Prostate gland (tissue), 2 donors: ENCODE data around the gene NOS2. TPM values are rescaled to one million over a fixed set of nuclear protein-coding genes. Genes with fewer than 3 reads are reported as not detected.
"Not testable (repeated sequence)": the region's sequence is repeated elsewhere in the genome, so short reads cannot be mapped to it uniquely, and the experiment has no call there.

Source experiments
- DNase-seq: peaks from one replicate; pipeline ENCODE4 v3.0.0-alpha.2; 2019; ENCODE audit warnings: low spot score
- H3K27ac ChIP-seq, 2 donors: fragments of 200-600 bp; sonication (generic); 2 replicates each; pipeline ENCODE4 v1.5.1; 2017 to 2019
- H3K27me3 ChIP-seq: fragments of 200-600 bp; sonication (generic); replicated peaks from 2 replicates; pipeline ENCODE4 v1.5.1; 2019; ENCODE audit not compliant: insufficient read depth
- H3K36me3 ChIP-seq, 2 donors: fragments of 200-600 bp; sonication (generic); 1 replicate in 1 of 2; 2 replicates in 1 of 2; pipeline versions ENCODE4 v1.5.1 to v1.8.1; 2017 to 2019
- H3K4me1 ChIP-seq: fragments of 200-600 bp; sonication (generic); replicated peaks from 2 replicates; pipeline ENCODE4 v1.5.1; 2019
- H3K4me3 ChIP-seq, 2 donors: fragments of 200-600 bp; sonication (generic); 2 replicates each; pipeline ENCODE4 v1.5.1; 2017 to 2019
- H3K9me3 ChIP-seq: fragments of 200-600 bp; sonication (generic); 2 replicates; pipeline ENCODE4 v1.5.1; 2017
- CTCF ChIP-seq, 4 experiments: fragments of 200-600 bp in 2 of 4; fragments of 450-650 bp in 2 of 4; sonication (generic) in 2 of 4; IDR thresholded peaks; 1 replicate in 3 of 4; 2 replicates in 1 of 4; pipeline ENCODE4 v1.5.1; 2016 to 2019; ENCODE audit warnings: antibody characterized with exemption in 4 of 4, mild to moderate bottlenecking in 2 of 4, moderate library complexity in 2 of 4
- POLR2A ChIP-seq: fragments of 450-650 bp; IDR thresholded peaks from one replicate; pipeline ENCODE4 v1.6.1; 2016; ENCODE audit warnings: antibody characterized with exemption, mild to moderate bottlenecking
- POLR2AphosphoS5 ChIP-seq: sonication (generic); formaldehyde crosslinking; IDR thresholded peaks from one replicate; pipeline ENCODE4 v1.6.1; 2017; ENCODE audit warnings: antibody characterized with exemption
- WGBS: methylation state at CpG from one replicate; pipeline ENCODE4 v1.1.5; 2018; 5-methylcytosine and 5-hydroxymethylcytosine counted together
- intact Hi-C: fragments of 100-400 bp; cut with DNase I; formaldehyde crosslinking; loops from one replicate; pipeline ENCODE4 v1.14.2; 2022
- total RNA-seq, 2 donors: library from RNA; depleted of rRNA; stranded (reverse); fragments of >200 nt; gene quantifications; one replicate each; pipeline ENCODE4 v1.1.0, GENCODE V29; 2016

The NOS2 gene
- total RNA-seq, 2 donors from 2014 or later: 0.55 to 1.4 TPM

- Histone ChIP-seq H3K9me3 (no peaks in the 10 kb centered on the region), H3K27me3 (no peaks in the 10 kb centered on the region), H3K36me3 (no peaks in the 10 kb centered on the region), H3K4me3 (no peak overlapping the region), H3K27ac (no peak overlapping the region), H3K4me1 (no peaks in the 10 kb centered on the region)
- 80% methylated on average over 3 of the region's 3 CpGs for WGBS
- no peak for DNase-seq
- intact Hi-C loops: no loop called here
- no peak for TF ChIP-seq POLR2A
These were observed 23.9 kb upstream of the NOS2 start for GRCh38 chr17:27824176-27824715.

DNA sequence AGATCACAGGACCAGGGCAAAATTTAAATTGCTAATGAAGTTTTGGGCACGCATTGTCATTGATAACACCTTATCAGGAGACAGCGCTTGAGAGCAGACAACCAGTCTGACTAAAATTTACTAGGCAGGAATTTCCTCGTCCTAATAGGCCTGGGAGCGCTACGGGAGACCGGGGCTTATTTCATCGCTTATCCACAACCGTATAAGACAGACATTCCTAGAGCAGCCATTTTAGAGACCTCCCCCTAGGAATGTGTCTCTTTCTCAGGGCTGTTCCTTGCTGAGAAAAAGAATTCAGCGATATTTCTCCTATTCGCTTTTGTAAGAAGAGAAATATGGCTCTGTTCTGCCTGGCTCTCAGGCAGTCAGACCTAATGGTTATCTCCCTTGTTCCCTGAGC lies 21.8 kb upstream of the NOS2 start:
- H3K4me3 ChIP-seq, H3K36me3 ChIP-seq, H3K9me3 ChIP-seq, DNase-seq, H3K4me1 ChIP-seq, H3K27ac ChIP-seq, intact Hi-C loops, H3K27me3 ChIP-seq: not testable (repeated sequence)
- WGBS: 78% methylated on average over 10 of the region's 10 CpGs

- WGBS: 96% methylated on average over 3 of the region's 3 CpGs
- no peaks in the 10 kb centered on the region for H3K4me1 ChIP-seq
- H3K36me3 ChIP-seq: no peaks in the 10 kb centered on the region
- DNase-seq: no peak
- H3K27me3 ChIP-seq: no peaks in the 10 kb centered on the region
- intact Hi-C loops: no loop called here
- H3K27ac ChIP-seq: no peak overlapping the region
- no peak overlapping the region for H3K4me3 ChIP-seq
- TF ChIP-seq CTCF (IDR thresholded peaks at IDR 0.05) (no peak), POLR2A (no peak), POLR2AphosphoS5 (no peak)
- H3K9me3 ChIP-seq: no peaks in the 10 kb centered on the region
These were observed 21.0 kb upstream of the NOS2 start for GRCh38 chr17:27821318-27821717.

DNA sequence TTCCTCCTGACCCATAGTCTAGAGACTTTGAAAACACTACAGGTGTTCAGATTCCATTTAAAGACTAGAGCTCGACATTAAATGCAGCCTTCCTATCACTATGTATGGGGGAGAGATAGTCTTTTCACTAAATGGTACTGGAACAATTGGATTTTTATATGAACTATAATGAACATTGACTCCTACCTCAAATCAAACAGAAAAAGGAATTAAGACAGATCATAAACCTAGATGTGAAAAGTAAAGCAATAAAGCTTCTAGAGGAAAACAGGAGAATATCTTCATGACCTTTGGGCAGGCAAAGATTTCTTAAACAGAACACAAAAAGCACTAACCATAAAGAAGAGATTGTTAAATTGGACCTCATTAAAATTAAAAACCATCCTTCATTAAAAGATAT lies 18.8 kb upstream of the NOS2 start:
- DNase-seq: no peak
- Histone ChIP-seq H3K9me3 (no peaks in the 10 kb centered on the region), H3K36me3 (no peaks in the 10 kb centered on the region), H3K27me3 (no peaks in the 10 kb centered on the region), H3K4me1 (no peaks in the 10 kb centered on the region), H3K27ac (no peak overlapping the region), H3K4me3 (no peak overlapping the region)
- WGBS: 74% methylated on average over 1 of the region's 1 CpG
- TF ChIP-seq POLR2A: no peak
- TF ChIP-seq POLR2AphosphoS5: no peak
- no peak for TF ChIP-seq CTCF (IDR thresholded peaks at IDR 0.05)
- intact Hi-C loops: no loop called here

GRCh38 chr17:27818401-27819105 lies 18.2 kb upstream of the NOS2 start:
- H3K27ac ChIP-seq: no peak overlapping the region

More at GRCh38 chr17:27818401-27819105, 18.2 kb upstream of the NOS2 start:
- TF ChIP-seq POLR2AphosphoS5 (no peak), POLR2A (no peak), CTCF (IDR thresholded peaks at IDR 0.05) (no peak)
- Histone ChIP-seq H3K27me3 (no peaks in the 10 kb centered on the region), H3K4me3 (no peak overlapping the region), H3K4me1 (no peaks in the 10 kb centered on the region), H3K36me3 (no peaks in the 10 kb centered on the region), H3K9me3 (no peaks in the 10 kb centered on the region)
- intact Hi-C loops: no loop called here
- DNase-seq: no peak
- WGBS: 50% methylated on average over 7 of the region's 7 CpGs
